Stimulated activated CD8-positive, alpha-beta memory T cell treated with anti-CD3 and anti-CD28 coated beads, Interleukin-2, amount 100 ng/mL, for 1 hour (primary cell): ENCODE data around the gene ZSCAN16.

ENCODE experiments used
- DNase-seq, 2 donors: peaks; one replicate each; pipeline ENCODE4 v3.0.0-alpha.2; 2020; ENCODE audit warnings: low read depth in 2 of 2

ZSCAN16 gene

GRCh38 chr6:28134015-28134414 lies 9.6 kb downstream of the ZSCAN16 start:
- DNase-seq: no peak

GRCh38 chr6:28134716-28135115 lies 10.3 kb downstream of the ZSCAN16 start:
- no peak for DNase-seq

- no peak for DNase-seq
Observed at GRCh38 chr6:28135393-28135792, 11.0 kb downstream of the ZSCAN16 start.

- peak; percentile 61 to 64 for DNase-seq
Observed at GRCh38 chr6:28136585-28137504, 12.4 kb downstream of the ZSCAN16 start.

GRCh38 chr6:28137505-28137981 lies 13.1 kb downstream of the ZSCAN16 start:
- DNase-seq: no peak

GRCh38 chr6:28139860-28140543 lies 15.6 kb downstream of the ZSCAN16 start:
- DNase-seq: no peak

GRCh38 chr6:28140616-28141015 lies 16.2 kb downstream of the ZSCAN16 start:
- no peak for DNase-seq

GRCh38 chr6:28141500-28142329 lies 17.3 kb downstream of the ZSCAN16 start, which contains the start of gene ZKSCAN8:
Gene ZKSCAN8, plus strand, starts transcription at chr6:28141883. Its CDS starts 6,525 bp downstream, at chr6:28148408.
- DNase-seq: peak; percentile 53 to 55

GRCh38 chr6:28142446-28142845 lies 18.0 kb downstream of the ZSCAN16 start:
- DNase-seq: no peak

GRCh38 chr6:28145231-28145630 lies 20.8 kb downstream of the ZSCAN16 start:
- DNase-seq: no peak

- DNase-seq: no peak
Observed at GRCh38 chr6:28152531-28152930, 28.1 kb downstream of the ZSCAN16 start.

- DNase-seq: no peak
Observed at GRCh38 chr6:28153546-28153945, 29.1 kb downstream of the ZSCAN16 start.

GRCh38 chr6:28154357-28154756 lies 29.9 kb downstream of the ZSCAN16 start:
- DNase-seq: no peak

- no peak for DNase-seq
Observed at GRCh38 chr6:28158318-28158717, 33.9 kb downstream of the ZSCAN16 start.

- DNase-seq: no peak
Observed at GRCh38 chr6:28159029-28159607, 34.7 kb downstream of the ZSCAN16 start.

- DNase-seq: no peak
Observed at GRCh38 chr6:28160233-28160632, 35.8 kb downstream of the ZSCAN16 start.

- peak; percentile 68 to 72 for DNase-seq
Observed at GRCh38 chr6:28161410-28162079, 37.1 kb downstream of the ZSCAN16 start.

GRCh38 chr6:28165563-28165962 lies 41.2 kb downstream of the ZSCAN16 start:
- DNase-seq: no peak

- no peak for DNase-seq
Observed at GRCh38 chr6:28167068-28167467, 42.7 kb downstream of the ZSCAN16 start.

- DNase-seq: no peak
Observed at GRCh38 chr6:28167926-28168325, 43.5 kb downstream of the ZSCAN16 start.

GRCh38 chr6:28171271-28171670 lies 46.9 kb downstream of the ZSCAN16 start:
- DNase-seq: no peak
